Hepatic stellate cell (primary cell): ENCODE data around the gene AK5.
"Not testable (repeated sequence)": the region's sequence is repeated elsewhere in the genome, so short reads cannot be mapped to it uniquely, and the experiment has no call there.

Source experiments
- DNase-seq: peaks from one replicate; pipeline ENCODE4 v3.0.0; 2011; ENCODE audit warnings: low spot score

The AK5 gene

DNA sequence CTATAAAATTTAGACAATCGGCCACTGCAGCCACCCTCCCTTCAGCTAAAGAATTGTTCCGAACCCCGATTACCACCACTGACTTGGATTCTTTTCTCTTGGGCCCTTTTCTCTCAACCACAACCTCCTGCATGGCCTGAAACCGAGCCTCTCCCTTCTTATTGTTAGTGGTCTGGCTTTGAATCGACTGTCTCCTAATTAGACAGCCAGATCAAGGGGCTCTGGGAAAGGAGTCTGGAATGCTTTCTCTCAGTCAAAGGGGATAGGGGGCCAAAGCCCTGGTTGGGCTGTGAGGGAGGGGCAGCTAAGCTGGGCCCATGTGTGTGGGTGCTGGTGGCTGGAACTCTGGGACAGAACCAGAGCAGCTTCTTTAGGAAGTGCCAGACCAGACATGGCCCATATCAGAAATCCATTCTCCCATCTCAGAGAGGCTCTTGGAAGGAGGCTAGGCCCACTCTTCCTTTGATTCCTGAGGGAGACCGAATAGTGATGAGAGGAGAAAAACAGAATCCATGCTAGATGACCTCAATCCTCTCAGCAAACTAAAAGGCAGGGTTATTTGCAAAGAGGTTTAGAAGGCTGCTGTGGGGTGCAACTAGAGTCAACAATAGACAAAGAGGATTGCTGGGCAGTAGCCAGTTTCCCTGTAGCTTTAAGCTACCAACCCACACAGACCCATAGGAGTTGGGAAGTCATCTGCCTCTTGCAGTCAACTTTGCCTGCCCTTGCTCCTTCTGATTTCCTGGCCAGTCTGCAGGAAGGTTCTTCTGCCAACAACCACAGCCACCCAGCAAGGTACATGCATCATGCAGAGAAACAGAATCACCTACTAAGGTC is 117.6 kb downstream of the AK5 start:
- no peak for DNase-seq

DNA sequence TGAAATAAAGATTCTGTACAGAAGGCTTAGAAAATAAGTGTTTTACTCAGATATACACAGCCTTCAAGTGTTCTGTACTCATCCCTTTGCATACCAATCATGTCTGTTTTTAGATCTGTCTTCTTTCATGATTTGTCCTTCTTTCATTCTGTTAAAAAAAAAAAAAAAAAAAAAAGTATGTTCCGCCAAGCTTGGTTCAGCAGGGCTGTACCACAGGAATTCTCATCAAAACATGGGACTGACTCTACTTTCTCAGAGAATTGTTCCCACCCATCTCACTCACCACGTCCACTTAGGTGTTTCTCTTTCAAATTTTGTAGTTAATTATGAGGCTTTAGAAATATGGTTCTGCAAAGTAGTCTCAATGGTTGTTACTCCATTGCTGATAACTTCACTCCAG is 119.0 kb downstream of the AK5 start:
- DNase-seq = no peak

DNA sequence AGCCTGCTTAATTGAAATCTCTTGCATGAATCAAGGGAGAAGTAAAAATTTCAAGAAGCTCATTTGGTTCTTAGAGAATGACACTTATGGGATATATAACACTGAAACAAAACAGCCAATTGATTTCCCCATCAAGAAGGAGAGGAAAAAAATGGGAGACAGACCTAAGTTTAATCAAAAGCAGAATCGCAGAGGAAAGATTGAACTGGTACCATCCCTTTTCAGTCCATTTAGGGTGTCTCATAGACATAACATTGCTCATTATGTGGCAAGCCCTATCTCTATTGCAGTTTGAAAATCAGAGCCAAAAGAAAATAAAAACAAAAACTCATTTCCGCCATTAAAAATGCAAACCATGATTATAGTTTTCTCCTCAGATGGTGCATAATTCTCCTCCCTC is 119.6 kb downstream of the AK5 start:
- DNase-seq = no peak

- no peak for DNase-seq
Measured at GRCh38 chr1:77405186-77405585, 123.4 kb downstream of the AK5 start.

- DNase-seq = no peak
Measured at GRCh38 chr1:77406661-77407060, 124.8 kb downstream of the AK5 start.

GRCh38 chr1:77407738-77408375 is 126.0 kb downstream of the AK5 start:
- DNase-seq = no peak

- DNase-seq = not testable (repeated sequence)
Measured at GRCh38 chr1:77408933-77409332, 127.1 kb downstream of the AK5 start.

DNA sequence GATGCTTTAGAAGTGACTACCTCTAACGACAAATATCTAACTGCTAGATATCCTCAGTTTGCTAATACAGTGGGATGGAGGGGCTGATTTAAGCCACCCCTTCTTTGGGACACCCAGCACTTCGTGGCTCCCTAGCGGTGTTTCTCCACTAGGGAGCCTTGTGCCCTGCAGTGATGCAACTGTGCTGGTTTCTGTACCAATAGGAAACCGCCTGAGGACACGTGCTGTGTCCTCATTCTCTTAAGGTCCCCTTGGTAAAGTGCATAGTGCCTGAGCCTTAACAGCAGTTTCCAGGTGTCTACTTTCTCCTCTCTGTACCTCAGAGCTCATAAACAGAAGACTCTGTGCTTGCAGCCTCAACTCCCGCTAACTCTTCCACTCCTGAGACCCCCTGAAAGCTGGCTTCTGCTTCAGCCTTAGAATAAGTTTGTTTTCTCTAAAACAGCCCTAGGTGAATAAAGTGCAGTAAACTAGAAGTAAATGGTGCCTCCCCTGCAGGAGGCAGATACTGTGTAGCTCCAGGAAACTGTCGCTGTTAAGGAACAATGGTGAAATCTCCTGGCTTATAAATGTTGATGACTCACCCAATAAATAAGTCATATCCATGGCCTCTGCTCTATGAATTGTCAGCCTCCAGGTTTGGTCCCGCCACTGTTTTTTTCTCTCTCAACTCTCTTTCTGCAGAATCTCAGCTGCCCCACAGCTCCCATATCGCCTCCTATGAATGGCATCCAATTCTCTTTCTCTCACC is 130.4 kb downstream of the AK5 start:
- DNase-seq = no peak

DNA sequence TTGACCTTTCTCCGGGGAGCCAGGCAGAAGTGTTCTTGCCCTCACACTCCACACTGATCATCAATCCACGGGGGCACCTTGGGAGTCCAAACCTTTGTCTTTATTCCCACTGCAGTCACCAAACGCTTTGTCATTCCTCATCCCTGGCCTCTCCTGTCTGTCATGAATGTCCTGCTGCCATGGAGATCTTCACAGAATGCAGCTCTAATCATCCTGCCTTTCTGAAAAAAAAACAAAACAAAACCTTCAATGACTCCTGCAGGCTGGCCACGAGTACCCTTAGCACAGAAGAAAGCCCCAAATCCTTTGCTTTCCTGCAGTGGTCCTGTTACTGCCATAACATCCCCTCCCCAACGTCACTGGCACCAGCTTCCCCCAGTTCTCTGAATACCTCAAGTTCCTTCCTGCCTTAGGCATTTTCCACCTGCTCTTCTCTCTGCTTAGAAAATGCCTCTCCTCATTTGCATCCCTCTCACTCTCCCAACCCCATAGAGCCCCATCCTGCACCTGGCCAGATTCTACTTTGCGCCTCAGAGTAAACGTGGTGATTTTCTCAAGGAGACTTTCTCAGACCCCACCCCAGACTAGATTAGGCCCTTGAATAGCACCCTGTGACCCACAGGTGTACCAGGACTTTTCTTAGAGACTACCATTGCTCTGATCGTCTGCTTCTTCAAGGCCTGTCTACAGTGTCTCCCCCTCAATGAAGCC is 131.2 kb downstream of the AK5 start:
- no peak for DNase-seq

GRCh38 chr1:77413541-77414335 is 131.9 kb downstream of the AK5 start:
- DNase-seq = no peak

- DNase-seq = no peak
Measured at GRCh38 chr1:77415579-77415978, 133.8 kb downstream of the AK5 start.

DNA sequence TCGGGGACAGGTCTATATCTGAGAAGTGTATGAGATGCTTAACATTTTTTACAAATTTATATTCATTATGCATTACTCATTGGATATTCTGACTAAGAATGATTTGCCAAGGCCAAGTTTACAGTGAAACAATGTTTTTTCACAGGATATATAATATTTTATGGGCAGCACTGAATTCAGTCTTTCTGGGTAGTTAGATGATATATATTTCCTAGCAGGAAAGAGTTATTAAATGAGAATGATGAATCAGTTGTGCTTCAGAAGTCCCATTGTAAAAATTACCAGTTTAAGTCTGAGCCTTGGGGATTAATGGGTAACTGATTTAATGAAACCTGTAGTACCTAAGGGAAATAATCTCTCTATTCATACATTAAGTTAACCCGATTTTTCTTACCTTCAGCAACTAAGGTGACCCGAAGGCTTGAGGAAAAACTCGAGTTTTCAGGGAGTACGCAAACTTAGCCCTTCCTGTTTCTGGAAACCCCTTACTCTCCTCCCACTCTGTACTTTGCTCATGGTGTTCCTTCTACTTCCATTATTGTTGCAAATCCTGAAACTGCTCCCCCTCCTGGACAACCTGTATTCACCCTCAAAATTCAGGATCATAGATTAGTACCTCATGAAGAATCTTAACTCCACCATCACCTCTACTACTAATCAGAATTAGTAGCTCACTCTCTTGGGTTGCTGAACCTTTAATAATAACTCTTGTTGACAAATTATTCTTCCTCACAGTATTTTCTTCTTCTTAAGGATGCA is 135.1 kb downstream of the AK5 start:
- no peak for DNase-seq

DNA sequence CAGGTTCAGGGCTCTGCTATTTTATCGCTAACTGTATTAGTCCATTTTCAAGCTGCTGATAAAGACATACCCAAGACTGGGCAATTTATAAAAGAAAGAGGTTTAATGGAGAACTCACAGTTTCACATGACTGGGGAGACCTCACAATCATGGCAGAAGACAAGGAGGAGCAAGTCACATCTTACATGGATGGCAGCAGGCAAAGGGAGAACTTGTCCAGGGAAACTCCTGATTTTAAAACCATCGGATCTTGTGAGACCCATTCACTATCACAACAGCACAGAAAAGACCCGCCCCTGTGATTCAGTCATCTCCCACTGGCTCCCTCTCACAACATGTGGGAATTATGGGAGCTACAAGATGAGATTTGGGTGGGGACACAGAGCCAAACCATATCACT is 136.2 kb downstream of the AK5 start:
- DNase-seq = not testable (repeated sequence)

DNA sequence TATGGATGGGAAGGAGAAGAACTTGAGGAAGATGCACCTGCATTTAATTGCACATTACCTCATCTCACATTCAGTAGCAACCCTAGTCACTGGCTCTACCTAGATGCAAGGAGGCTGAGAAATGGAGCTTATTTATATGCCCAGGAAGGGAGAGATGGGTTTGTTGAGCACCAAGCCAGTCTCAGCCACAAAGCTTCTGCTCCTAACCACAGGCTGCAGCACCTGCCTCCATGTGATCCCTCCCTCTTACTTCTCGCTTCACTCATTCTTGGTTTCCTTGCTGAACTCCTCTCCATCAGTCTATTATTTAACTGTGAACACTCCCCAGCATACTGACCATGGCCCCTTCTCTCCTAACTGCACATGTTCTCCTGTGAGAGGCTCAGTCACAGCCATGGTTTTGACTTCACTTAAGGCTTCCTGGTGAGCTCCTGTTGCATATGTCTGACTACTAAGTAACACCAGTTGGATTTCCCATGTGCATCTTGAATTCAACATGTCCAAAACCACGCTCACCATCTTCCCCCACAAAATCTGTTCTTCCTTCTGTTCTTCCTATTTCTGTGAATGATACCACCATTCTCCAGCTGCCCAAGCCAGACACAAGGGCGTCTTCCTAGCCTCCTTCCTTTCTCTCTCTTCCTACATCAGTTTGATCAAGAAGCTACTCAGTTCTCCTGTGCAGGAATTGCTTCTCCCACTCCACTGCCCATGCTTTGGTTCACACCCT is 139.8 kb downstream of the AK5 start:
- no peak for DNase-seq

- no peak for DNase-seq
Measured at GRCh38 chr1:77424236-77424635, 142.4 kb downstream of the AK5 start.

DNA sequence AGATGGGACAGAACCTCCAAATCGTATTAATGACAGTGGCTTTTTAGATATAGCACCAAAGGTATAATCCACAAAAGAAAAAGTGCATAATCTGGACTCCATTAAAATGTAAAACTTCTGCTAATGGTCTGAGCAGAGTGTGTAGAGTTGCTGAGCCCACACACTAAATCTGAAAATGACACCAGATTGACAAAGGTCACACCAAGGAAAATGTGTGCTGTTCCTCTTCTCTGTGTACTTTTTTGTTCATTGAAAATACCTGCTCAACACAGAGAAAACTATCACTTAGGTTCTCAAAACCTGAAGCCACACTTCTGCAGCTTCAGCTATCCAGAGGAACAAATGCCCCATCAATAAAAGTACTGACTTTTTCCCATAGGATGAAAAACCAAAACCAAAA is 146.2 kb downstream of the AK5 start:
- no peak for DNase-seq

DNA sequence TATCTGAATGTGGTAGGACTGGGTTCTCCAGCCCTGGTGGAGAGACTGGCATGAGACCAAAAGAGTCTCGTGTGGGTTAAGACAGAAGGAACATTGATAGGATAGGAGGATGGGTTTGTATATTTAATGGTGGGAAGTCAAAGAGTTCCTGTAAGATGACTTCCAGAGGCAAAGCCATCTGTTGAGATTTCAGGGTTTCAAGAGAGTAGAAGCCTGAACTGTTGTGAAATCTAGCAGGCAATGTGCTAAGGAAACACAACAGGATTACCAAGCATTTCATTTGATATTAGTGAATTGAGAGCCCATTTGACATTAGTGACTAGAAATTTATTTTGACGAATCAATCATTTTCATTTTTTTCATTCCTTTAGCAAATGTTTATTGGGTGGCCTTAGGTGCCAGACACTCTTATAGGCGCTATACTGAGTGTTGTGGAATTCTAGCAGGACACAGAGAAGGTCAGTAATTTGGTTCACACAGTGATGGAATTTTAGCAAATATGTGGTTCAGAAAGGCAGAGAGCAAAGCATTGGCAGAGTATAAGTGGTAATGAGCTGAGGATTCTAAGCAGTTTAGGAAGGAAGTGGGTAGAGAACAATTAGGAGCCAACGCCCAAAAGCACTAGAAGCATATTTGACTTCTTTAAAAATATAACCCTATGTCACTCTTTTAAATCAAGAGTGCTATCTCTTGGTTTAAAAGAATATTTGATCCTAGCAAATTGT is 149.3 kb downstream of the AK5 start:
- DNase-seq = no peak

GRCh38 chr1:77433934-77434333 is 152.1 kb downstream of the AK5 start:
- no peak for DNase-seq

DNA sequence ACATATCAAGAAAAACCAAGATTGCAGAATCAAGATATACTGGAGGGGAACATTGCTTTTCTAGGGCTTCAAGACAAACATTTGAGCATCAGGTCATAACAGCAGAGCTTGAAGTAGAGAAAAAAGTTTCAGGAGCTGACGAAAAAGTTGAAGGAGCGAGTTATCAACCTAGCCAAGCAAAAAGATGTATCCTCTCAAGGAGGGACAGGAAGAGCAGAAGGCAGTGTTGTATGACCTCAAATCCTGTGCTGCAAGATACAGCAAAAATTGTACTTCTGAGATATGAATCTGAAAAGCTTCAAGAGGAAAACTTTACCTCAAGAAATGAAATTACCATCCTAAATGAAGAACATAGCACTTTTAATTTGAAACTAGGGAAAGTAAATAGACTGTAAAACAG is 153.1 kb downstream of the AK5 start:
- DNase-seq = no peak
